K562 (cell line): Measurements from ENCODE around the gene IL5. TPM values are rescaled to one million over a fixed set of nuclear protein-coding genes. Genes with fewer than 3 reads are reported as not detected.

Experiments
- ATAC-seq: fragments of 200-7000 bp; cut with Tn5 transposase; 3 replicates; pipeline ENCODE4 v1.9.1; 2020; ENCODE audit warnings: moderate library complexity
- BruUV-seq: library from RNA; stranded (reverse); fragments of 400-500 nt; replicated peaks from 2 replicates; lab custom pipeline; 2021; lab: Mats Ljungman, UMichigan
- CTCF ChIA-PET: fragments of 300-600 bp; formaldehyde crosslinking; extraction: SDS; loops from one replicate; lab custom pipeline; 2021; ENCODE audit warnings: low intra/inter-chr PET ratio; lab: Yijun Ruan, JAX
- POLR2A ChIA-PET: fragments of 300-600, 350-650 bp; sonication (Branson Sonifier 250); formaldehyde crosslinking; extraction: SDS; loops from one replicate; lab custom pipeline; 2021; ENCODE audit warnings: antibody characterized with exemption, inconsistent platforms; lab: Yijun Ruan, JAX
- DNase-seq, 4 experiments: peaks; one replicate each; pipeline versions ENCODE4 v3.0.0 to v3.0.0-alpha.2; 2011 to 2018; ENCODE audit warnings: low spot score in 3 of 4, mixed read lengths in 3 of 4; ENCODE audit errors: extremely low read depth in 1 of 4
- FAIRE-seq: peaks from 2 replicates; lab custom pipeline; 2011; peaks lifted over from hg19 to GRCh38; lab: Jason Lieb, UNC
- H2AFZ ChIP-seq: 2 replicates; pipeline ENCODE4 v1.6.0; 2011; ENCODE audit warnings: low read depth, low read length, control low read depth, inconsistent platforms
- H3K27ac ChIP-seq: fragments of 200-600 bp; 3 replicates; pipeline ENCODE4 v1.8.0; 2011; ENCODE audit warnings: low read depth, mild to moderate bottlenecking, control low read depth, inconsistent platforms, low read length, moderate library complexity, mixed read lengths; ENCODE audit errors: extremely low read depth
- H3K27me3 ChIP-seq, 2 experiments: fragments of 300-600 bp in 1 of 2; 2 replicates in 1 of 2; 3 replicates in 1 of 2; pipeline versions ENCODE4 v1.6.0 to v1.8.0; 2011; ENCODE audit warnings: inconsistent platforms in 2 of 2, low read length in 2 of 2, mild to moderate bottlenecking in 1 of 2, mixed read lengths in 1 of 2, moderate library complexity in 1 of 2; ENCODE audit not compliant: control insufficient read depth in 2 of 2, insufficient read depth in 2 of 2
- H3K36me3 ChIP-seq: fragments of 300-600 bp; 3 replicates; pipeline ENCODE4 v1.8.0; 2011; ENCODE audit warnings: mild to moderate bottlenecking, low read length, inconsistent platforms; ENCODE audit not compliant: control insufficient read depth, insufficient read depth
- H3K4me1 ChIP-seq, 2 experiments: fragments of 200-600 bp in 1 of 2; replicated peaks in 1 of 2; 2 replicates in 1 of 2; 3 replicates in 1 of 2; pipeline versions ENCODE4 v1.5.1 to v1.8.0; 2011; ENCODE audit warnings: inconsistent platforms in 2 of 2, low read length in 2 of 2, mild to moderate bottlenecking in 1 of 2, mixed read lengths in 1 of 2, moderate library complexity in 1 of 2; ENCODE audit not compliant: control insufficient read depth in 2 of 2, insufficient read depth in 2 of 2
- H3K4me2 ChIP-seq: 2 replicates; pipeline ENCODE4 v1.6.1; 2011; ENCODE audit warnings: low read length, control low read depth, inconsistent platforms, mixed read lengths; ENCODE audit not compliant: insufficient read depth
- H3K4me3 ChIP-seq: fragments of 200-600 bp; sonication (generic), shearing (Covaris generic); 2 replicates; pipeline ENCODE4 v1.5.1; 2016; ENCODE audit warnings: control low read depth, inconsistent platforms
- H3K79me2 ChIP-seq: fragments of 200-600 bp; 3 replicates; pipeline ENCODE4 v1.8.0; 2011; ENCODE audit warnings: low read length, inconsistent platforms; ENCODE audit not compliant: control insufficient read depth, insufficient read depth
- H3K9ac ChIP-seq, 2 experiments: 2 replicates each; pipeline versions ENCODE4 v1.6.0 to v1.6.1; 2011; ENCODE audit warnings: low read depth in 2 of 2, low read length in 2 of 2, control low read depth in 1 of 2, inconsistent platforms in 1 of 2, mild to moderate bottlenecking in 1 of 2, mixed read lengths in 1 of 2; ENCODE audit not compliant: insufficient read depth in 1 of 2
- H3K9me1 ChIP-seq: one replicate; pipeline ENCODE4 v1.6.0; 2011; ENCODE audit warnings: inconsistent platforms, mild to moderate bottlenecking, low read length, moderate library complexity; ENCODE audit not compliant: control insufficient read depth, insufficient read depth
- H3K9me3 ChIP-seq: replicated peaks from 2 replicates; pipeline ENCODE4 v1.5.1; 2011; ENCODE audit warnings: low read depth, low read length, inconsistent platforms; ENCODE audit not compliant: control insufficient read depth, insufficient read depth
- H4K20me1 ChIP-seq: replicated peaks from 2 replicates; pipeline ENCODE4 v1.6.1; 2011; ENCODE audit warnings: low read length, inconsistent platforms, mixed read lengths; ENCODE audit not compliant: control insufficient read depth, insufficient read depth
- BDP1 ChIP-seq: IDR thresholded peaks from 3 replicates; pipeline ENCODE4 v1.6.1; 2011; ENCODE audit not compliant: insufficient read length, insufficient read depth
- CCNT2 ChIP-seq: IDR thresholded peaks from 2 replicates; pipeline ENCODE4 v1.6.1; 2011; ENCODE audit warnings: borderline replicate concordance, low read depth, mild to moderate bottlenecking, moderate library complexity, mixed read lengths, low read length; ENCODE audit not compliant: insufficient read length; ENCODE audit errors: extremely low read depth
- ELF2 ChIP-seq: fragments of 250-450 bp; sonication (Bioruptor Pico); IDR thresholded peaks from 2 replicates; pipeline ENCODE4 v1.5.0; 2021; ENCODE audit warnings: mild to moderate bottlenecking
- ERF ChIP-seq: fragments of 450-650 bp; formaldehyde crosslinking; IDR thresholded peaks from 2 replicates; pipeline ENCODE4 v1.4.0; 2020; ENCODE audit warnings: mild to moderate bottlenecking, mixed read lengths
- FIP1L1 ChIP-seq: fragments of 200-400 bp; formaldehyde crosslinking; IDR thresholded peaks from 2 replicates; pipeline ENCODE4 v1.6.1; 2018; ENCODE audit warnings: mild to moderate bottlenecking, low read depth, low read length; ENCODE audit not compliant: poor library complexity, severe bottlenecking
- FOS ChIP-seq: IDR thresholded peaks from 3 replicates; pipeline ENCODE4 v1.6.1; 2011; ENCODE audit not compliant: insufficient read length; ENCODE audit errors: extremely low read depth
- HDGF ChIP-seq: fragments of 450-650 bp; IDR thresholded peaks from 2 replicates; pipeline ENCODE4 v1.6.1; 2016
- HMG20A ChIP-seq: fragments of 450-650 bp; formaldehyde crosslinking; conservative IDR thresholded peaks from 2 replicates; pipeline ENCODE4 v1.4.0; 2020; ENCODE audit warnings: mild to moderate bottlenecking, mixed read lengths
- KLF10 ChIP-seq: fragments of 250-450 bp; sonication (Bioruptor Pico); IDR thresholded peaks from 2 replicates; pipeline ENCODE4 v1.6.1; 2021; ENCODE audit warnings: matching md5 sums
- NEUROD1 ChIP-seq: fragments of 150-350 bp; IDR thresholded peaks from 2 replicates; pipeline ENCODE4 v1.6.1; 2014; ENCODE audit warnings: borderline replicate concordance, low read length, low read depth; ENCODE audit not compliant: partially characterized antibody
- YBX1 ChIP-seq: fragments of 450-650 bp; IDR thresholded peaks from 2 replicates; pipeline ENCODE4 v1.7.1; 2016; ENCODE audit warnings: mild to moderate bottlenecking
- ZNF140 ChIP-seq: fragments of 250-450 bp; sonication (Bioruptor Pico); IDR thresholded peaks from 2 replicates; pipeline ENCODE4 v1.8.0; 2021; ENCODE audit warnings: moderate library complexity, mild to moderate bottlenecking, inconsistent platforms
- ZNF232 ChIP-seq: sonication (generic); formaldehyde crosslinking; IDR thresholded peaks from 2 replicates; pipeline ENCODE4 v1.8.0; 2022; ENCODE audit warnings: mild to moderate bottlenecking, missing genetic modification reagents
- WGBS: fragments of 100-300 bp; shearing (Covaris generic); methylation state at CpG from one replicate; pipeline ENCODE4 v1.1.6; 2016; ENCODE audit warnings: low coverage, mixed read lengths; ENCODE audit not compliant: insufficient coverage; ENCODE audit errors: missing lambda C conversion rate; 5-methylcytosine and 5-hydroxymethylcytosine counted together
- in situ Hi-C: fragments of 300-500 bp; cut with MboI; formaldehyde crosslinking; loops from 4 replicates; pipeline ENCODE4 v1.15.0; 2018; ENCODE audit warnings: inconsistent platforms, mixed read lengths
- intact Hi-C: fragments of 100-400 bp; cut with micrococcal nuclease; formaldehyde crosslinking; loops from 2 replicates; pipeline ENCODE4 v1.14.2; 2022
- polyA plus RNA-seq, 8 experiments: library from polyadenylated mRNA; depleted of rRNA in 4 of 8; stranded (reverse) in 5 of 8; unstranded in 3 of 8; fragments of >200 nt; fragmentation: Nextera tagmentation in 2 of 8; fragmentation: Illumina TruSeq in 1 of 8; extraction: Ambion mirVana in 2 of 8; extraction: Trizol in 1 of 8; gene quantifications; 2 replicates each; pipeline versions ENCODE4 v1.2.1 to v1.2.3, GENCODE V29; 2011 to 2014; ENCODE audit warnings: inconsistent platforms in 1 of 8, missing spikeins in 1 of 8
- total RNA-seq, 7 experiments: library from RNA; depleted of rRNA in 6 of 7; stranded (reverse); fragments of >200 nt in 6 of 7; fragmentation: Illumina TruSeq in 2 of 7; extraction: Trizol in 2 of 7; gene quantifications; 2 replicates each; pipeline versions ENCODE4 v1.2.1 to v1.2.3, GENCODE V29; 2011 to 2021; ENCODE audit warnings: low replicate concordance in 1 of 7
- TF ChIP-seq, protein P1 (sequence below): fragments of 450-650 bp; IDR thresholded peaks from one replicate; pipeline ENCODE4 v1.6.1; 2018; ENCODE audit warnings: mild to moderate bottlenecking, moderate library complexity; ENCODE audit not compliant: partially characterized antibody
- TF ChIP-seq, protein P2 (sequence below): fragments of 450-650 bp; IDR thresholded peaks from 2 replicates; pipeline ENCODE4 v1.7.0; 2016; ENCODE audit warnings: borderline replicate concordance
- TF ChIP-seq, protein P3 (sequence below): fragments of 250-450 bp; sonication (Bioruptor Pico); IDR thresholded peaks from 2 replicates; pipeline ENCODE4 v1.4.0; 2020; ENCODE audit warnings: mild to moderate bottlenecking, moderate library complexity

Gene IL5
- total and polyA plus RNA-seq, 9 of the 15 experiments (the other 6 are each of a cell fraction or from before 2014, with no cell fraction given): 0.44 TPM; not detected in 8

DNA sequence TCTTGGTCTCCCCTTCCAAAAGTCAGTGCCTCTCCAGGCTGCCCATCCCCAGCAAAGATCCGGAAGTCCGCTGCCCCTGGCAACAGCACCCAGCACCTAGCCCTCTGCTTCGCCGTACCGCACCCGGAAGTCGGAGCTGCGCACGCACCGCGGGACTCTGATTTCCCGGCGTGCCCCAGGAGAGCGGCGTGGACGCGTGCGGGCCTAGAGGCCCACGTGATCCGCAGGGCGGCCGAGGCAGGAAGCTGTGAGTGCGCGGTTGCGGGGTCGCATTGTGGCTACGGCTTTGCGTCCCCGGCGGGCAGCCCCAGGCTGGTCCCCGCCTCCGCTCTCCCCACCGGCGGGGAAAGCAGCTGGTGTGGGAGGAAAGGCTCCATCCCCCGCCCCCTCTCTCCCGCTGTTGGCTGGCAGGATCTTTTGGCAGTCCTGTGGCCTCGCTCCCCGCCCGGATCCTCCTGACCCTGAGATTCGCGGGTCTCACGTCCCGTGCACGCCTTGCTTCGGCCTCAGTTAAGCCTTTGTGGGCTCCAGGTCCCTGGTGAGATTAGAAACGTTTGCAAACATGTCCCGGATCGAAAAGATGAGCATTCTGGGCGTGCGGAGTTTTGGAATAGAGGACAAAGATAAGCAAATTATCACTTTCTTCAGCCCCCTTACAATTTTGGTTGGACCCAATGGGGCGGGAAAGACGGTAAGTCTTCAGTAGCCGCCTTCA lies 13.6 kb upstream of the IL5 start, which contains the start of gene RAD50:
TSS of gene RAD50 (plus strand) at position 215 of the 715 bp plus-strand sequence. CDS start at position 563, 348 bp downstream.
- ATAC-seq (peak; percentile 95), DNase-seq (peak; percentile 93 to 98 (median 93)), FAIRE-seq (peak; percentile 88)
- H3K4me1 ChIP-seq: peaks cover 0 to 7% of the 10 kb centered on the region in 2 experiments; a peak in 1 of 5 replicates
- H3K4me2 ChIP-seq: peak within 1 kb of the TSS; percentile 80
- POLR2A ChIA-PET: interaction anchor here (0.5 to 1.3 kb wide), 17 partner anchors 8 to 1064 kb away, joined by 3 to 12 read pairs (median 3); partner anchors contain the start of gene IRF1
- H3K79me2 ChIP-seq: peaks cover 57% of the 10 kb centered on the region
- H3K27me3 ChIP-seq: no peaks in the 10 kb centered on the region
- H3K9ac ChIP-seq: peak within 1 kb of the TSS; percentile 91 to 92
- CTCF ChIA-PET: no interaction called here
- H3K4me3 ChIP-seq: peak within 1 kb of the TSS; percentile 45
- H2AFZ ChIP-seq: peak within 1 kb of the TSS; percentile 82
- H3K9me1 ChIP-seq: no peaks in the 10 kb centered on the region
- in situ Hi-C loops: no loop called here
- WGBS: 2% methylated on average over 41 of the region's 53 CpGs
- no peaks in the 10 kb centered on the region for H3K9me3 ChIP-seq
- intact Hi-C loops: no loop called here
- H3K27ac ChIP-seq: peak within 1 kb of the TSS; percentile 93
- TSS peak; percentile 75 for BruUV-seq
- no peaks in the 10 kb centered on the region for H4K20me1 ChIP-seq
- peaks cover 26% of the 10 kb centered on the region for H3K36me3 ChIP-seq
- TF ChIP-seq ERF (CRISPR knock-in tag) (peak; percentile 93), ZNF232 (peak; percentile 72; the same call in 1 of the 2 replicates), ELF2 (CRISPR knock-in tag) (peak; percentile 97), FIP1L1 (peak; percentile 80), NEUROD1 (peak; percentile 87), YBX1 (no peak), CCNT2 (peak; percentile 94), ZNF140 (CRISPR knock-in tag) (no peak), BDP1 (no peak), HDGF (no peak), FOS (no peak), KLF10 (CRISPR knock-in tag) (no peak), HMG20A (CRISPR knock-in tag) (no peak)
- TF ChIP-seq, protein P1, sequence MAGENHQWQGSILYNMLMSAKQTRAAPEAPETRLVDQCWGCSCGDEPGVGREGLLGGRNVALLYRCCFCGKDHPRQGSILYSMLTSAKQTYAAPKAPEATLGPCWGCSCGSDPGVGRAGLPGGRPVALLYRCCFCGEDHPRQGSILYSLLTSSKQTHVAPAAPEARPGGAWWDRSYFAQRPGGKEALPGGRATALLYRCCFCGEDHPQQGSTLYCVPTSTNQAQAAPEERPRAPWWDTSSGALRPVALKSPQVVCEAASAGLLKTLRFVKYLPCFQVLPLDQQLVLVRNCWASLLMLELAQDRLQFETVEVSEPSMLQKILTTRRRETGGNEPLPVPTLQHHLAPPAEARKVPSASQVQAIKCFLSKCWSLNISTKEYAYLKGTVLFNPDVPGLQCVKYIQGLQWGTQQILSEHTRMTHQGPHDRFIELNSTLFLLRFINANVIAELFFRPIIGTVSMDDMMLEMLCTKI: no peak
- TF ChIP-seq, protein P2, sequence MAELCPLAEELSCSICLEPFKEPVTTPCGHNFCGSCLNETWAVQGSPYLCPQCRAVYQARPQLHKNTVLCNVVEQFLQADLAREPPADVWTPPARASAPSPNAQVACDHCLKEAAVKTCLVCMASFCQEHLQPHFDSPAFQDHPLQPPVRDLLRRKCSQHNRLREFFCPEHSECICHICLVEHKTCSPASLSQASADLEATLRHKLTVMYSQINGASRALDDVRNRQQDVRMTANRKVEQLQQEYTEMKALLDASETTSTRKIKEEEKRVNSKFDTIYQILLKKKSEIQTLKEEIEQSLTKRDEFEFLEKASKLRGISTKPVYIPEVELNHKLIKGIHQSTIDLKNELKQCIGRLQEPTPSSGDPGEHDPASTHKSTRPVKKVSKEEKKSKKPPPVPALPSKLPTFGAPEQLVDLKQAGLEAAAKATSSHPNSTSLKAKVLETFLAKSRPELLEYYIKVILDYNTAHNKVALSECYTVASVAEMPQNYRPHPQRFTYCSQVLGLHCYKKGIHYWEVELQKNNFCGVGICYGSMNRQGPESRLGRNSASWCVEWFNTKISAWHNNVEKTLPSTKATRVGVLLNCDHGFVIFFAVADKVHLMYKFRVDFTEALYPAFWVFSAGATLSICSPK: no peak
- TF ChIP-seq, protein P3, sequence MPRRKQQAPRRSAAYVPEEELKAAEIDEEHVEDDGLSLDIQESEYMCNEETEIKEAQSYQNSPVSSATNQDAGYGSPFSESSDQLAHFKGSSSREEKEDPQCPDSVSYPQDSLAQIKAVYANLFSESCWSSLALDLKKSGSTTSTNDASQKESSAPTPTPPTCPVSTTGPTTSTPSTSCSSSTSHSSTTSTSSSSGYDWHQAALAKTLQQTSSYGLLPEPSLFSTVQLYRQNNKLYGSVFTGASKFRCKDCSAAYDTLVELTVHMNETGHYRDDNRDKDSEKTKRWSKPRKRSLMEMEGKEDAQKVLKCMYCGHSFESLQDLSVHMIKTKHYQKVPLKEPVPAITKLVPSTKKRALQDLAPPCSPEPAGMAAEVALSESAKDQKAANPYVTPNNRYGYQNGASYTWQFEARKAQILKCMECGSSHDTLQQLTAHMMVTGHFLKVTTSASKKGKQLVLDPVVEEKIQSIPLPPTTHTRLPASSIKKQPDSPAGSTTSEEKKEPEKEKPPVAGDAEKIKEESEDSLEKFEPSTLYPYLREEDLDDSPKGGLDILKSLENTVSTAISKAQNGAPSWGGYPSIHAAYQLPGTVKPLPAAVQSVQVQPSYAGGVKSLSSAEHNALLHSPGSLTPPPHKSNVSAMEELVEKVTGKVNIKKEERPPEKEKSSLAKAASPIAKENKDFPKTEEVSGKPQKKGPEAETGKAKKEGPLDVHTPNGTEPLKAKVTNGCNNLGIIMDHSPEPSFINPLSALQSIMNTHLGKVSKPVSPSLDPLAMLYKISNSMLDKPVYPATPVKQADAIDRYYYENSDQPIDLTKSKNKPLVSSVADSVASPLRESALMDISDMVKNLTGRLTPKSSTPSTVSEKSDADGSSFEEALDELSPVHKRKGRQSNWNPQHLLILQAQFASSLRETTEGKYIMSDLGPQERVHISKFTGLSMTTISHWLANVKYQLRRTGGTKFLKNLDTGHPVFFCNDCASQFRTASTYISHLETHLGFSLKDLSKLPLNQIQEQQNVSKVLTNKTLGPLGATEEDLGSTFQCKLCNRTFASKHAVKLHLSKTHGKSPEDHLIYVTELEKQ (CRISPR knock-in tag): no peak
